Activated CD8-positive, alpha-beta memory T cell treated with anti-CD3 and anti-CD28 coated beads for 1 hour (primary cell): ENCODE data around the gene MAPKAPK2.
"Not testable (repeated sequence)": the region's sequence is repeated elsewhere in the genome, so short reads cannot be mapped to it uniquely, and the experiment has no call there.

Source experiments
- DNase-seq, 2 donors: peaks; one replicate each; pipeline ENCODE4 v3.0.0-alpha.2; 2020; ENCODE audit warnings: low read depth in 1 of 2; ENCODE audit errors: extremely low read depth in 1 of 2

MAPKAPK2 gene

DNA sequence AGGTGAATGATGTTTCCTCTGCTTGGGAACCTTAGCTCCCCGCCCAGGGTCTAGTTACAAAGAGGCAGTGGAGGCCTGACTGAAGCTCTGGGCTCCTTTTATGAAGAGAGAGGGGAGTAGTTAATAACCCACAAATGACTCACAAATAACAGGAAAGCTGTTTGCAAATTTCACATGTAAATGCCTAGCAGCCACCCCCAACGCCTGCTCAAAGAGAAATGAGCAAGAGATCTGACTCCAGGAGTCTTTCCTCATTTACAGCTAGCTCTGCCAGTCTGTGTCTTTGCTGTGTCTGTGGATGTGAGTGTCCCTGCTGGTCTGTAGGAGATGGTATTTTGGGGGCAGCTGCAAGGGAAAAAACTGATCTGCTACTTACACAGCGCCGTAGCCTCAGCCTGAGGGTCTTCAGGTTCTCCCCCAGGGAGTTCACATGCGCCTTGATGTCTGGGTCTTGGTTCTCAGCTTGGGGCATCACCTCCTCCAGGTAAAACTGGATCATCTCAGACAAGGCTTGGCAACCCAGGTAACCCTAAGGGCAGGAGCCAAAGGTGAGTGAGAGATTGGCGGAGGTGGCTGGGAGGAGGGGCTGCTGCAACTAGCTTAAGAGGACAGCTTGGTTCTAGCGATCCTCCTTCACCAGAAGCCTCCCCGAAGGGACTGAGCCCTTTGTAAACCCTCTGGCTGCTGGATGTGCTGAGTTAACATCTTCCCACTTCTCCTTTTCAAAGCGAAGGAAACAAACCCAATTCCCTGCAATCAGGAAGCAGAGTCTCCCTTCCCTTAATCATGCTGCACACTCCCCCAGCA lies 86.0 kb downstream of the MAPKAPK2 start, which contains the start of gene IL19:
Gene IL19 (plus strand): TSS at position 243 of the 807 bp plus-strand sequence. CDS start 65,890 bp downstream, outside the sequence.
- no peak for DNase-seq

DNA sequence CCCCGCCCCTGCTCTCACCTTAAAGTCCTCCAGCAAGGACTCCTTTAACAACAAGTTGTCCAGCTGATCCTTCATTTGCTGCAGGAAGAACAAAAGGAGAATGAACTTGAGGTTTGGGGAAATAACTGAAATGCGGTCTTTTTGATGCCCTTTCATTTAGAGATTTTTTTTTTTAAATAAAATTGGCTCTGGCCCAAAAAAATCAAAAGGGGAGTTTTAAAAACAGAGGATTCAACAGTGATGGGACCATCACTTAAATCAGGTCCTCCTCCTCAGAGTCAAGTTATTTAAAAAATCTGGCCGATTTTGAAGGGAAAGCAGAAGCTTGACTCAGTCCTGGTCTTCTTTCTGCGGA lies 86.6 kb downstream of the MAPKAPK2 start:
- no peak for DNase-seq

DNA sequence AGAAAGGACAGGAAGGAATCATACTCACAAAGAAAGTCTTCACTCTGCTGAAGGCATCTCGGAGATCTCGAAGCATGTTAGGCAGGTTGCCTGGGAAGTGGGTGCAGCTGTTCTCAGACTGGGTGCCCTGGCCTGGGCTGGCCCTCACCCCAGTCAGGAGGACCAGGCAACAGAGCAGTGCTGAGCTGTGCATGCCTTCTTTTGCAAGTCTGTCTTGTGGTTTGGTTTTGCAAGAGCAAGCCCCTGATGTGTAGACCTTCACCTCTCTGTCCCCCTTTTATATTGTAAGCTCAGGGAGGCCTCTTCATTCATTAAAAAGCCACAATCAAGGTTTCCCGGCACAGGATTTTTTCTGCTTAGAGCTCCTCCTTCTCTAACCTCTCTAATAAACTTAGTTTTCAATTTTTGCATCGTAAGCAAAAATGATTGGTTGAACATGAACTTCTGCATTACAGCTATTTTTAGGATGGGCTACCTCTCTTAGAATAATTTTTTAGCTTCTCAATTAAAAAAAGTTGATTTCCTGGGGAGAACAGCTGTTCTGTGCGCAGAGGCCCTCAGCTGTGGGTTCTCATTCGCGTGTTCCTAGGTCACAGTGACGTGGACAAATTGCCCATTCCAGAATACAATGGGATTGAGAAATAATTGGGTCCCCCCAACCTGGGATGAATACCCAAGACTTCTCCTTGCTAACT lies 87.7 kb downstream of the MAPKAPK2 start, which contains the start of gene IL10:
Gene IL10 (minus strand): TSS at position 252 of the 695 bp plus-strand sequence. CDS start 59 bp downstream, at position 193.
- DNase-seq, result no peak

DNA sequence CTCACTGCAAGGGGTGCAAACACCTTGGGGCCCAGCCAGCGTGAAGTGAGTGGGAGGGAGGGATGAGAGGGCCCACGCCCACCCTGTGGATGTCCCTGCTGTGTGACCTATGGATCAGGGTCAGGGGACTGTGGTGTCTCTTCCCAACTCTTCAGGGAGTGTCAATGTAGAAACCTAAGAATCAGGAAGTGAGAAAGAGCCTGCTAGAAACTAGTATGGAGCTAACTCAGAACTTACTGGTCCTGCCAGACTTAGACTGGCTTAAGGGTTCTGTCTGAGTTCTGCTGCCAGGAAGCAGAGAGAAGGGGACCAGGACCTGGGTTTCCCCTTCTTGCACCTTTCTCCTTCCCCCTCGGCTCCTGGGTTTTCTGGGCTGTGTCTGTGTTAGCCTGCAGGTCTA lies 89.4 kb downstream of the MAPKAPK2 start:
- DNase-seq, result no peak

DNA sequence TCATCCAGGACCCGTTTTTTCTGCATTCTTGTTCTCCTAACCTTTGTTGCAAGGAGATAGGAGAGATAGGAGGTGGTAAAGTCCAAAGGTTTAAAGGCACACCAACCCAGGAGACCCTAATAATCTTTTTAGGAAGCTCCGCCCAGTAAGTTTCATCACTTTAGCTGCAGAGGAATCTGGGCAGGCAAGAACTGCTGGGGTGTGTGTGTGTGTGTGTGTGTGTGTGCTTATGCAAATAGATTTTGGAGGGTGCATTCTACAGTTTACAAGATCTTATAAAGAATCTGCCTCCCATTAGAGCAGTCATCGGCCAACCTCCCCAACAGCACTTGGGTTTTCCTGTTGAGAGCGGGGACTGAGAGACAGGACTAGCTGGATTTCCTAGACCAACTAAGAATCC lies 91.5 kb downstream of the MAPKAPK2 start:
- DNase-seq, result no peak

DNA sequence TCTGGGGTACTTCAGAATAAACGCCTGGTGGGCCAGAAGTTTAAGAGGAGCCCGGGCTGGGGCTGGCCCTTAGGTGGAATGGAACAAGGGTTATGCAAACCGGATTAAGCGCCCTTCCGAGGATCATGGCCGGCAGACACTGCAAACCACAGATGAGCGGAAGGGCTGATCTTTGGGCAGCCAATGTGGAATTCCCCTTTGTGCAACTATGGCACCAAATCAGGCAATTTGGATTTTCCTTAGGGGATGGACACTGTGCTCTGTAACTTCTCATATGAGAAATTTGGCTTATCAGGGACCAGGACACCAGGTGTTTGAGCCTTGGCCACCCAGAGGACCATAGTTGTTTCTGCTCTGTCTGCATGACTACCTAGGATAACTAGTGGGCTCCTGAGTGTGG lies 93.3 kb downstream of the MAPKAPK2 start:
- no peak for DNase-seq

DNA sequence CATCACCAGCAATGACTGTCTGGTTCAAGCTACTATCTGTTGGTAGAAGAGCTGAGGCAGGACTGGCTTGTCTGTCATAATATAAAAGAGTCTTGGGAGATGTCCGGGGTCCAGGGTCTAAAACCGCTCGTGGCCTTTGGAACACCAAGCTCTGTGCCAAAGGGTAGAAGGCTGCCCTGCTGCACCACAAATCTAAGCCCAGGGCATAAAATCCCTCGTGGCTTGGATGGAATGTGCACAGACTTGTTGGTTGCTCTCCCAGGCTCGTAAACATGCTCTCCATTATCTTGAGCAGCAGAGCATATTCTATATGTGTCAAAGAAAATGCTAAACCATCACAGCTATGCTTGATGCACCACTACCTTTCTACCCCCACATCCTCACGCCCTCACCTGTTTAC lies 94.2 kb downstream of the MAPKAPK2 start:
- not testable (repeated sequence) for DNase-seq

DNA sequence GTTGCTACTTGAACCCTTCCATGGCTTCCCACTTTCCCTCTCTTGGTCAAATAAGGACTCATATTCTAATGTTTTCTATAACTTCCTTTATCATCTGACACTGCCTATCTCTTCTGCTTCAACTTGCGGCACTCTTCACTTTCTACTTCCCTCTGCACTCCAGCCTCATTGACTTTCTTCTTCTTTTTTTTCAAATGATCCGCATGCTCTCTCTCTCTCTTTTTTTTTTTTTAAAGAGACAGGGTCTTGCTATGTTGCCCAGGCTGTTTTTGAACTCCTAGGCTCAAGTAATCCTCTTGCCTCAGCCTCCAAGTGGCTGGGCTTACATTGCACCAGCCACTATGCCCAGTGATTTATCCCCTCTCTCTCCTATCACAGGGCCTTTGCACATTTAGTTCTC lies 94.9 kb downstream of the MAPKAPK2 start:
- no peak for DNase-seq

DNA sequence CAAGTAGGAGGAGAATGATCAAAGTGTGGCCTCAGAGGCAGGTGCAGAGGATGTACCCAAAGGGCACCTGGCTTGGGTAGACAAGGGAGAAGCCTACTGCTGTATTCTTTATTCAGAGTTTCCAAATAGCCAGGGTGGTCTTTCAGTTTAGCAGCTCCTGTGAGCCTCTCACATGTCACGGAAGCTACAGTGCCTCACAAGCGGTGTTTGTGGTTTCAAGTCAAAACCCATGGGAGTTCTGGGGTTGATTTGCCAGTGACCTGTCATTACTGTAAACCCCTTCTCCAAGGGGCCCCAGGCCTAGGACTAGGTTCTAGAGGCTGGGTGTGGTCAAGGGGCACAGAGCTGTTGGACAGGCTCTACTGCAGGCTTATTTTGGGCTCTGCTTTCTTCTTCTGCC lies 97.7 kb downstream of the MAPKAPK2 start:
- no peak for DNase-seq

DNA sequence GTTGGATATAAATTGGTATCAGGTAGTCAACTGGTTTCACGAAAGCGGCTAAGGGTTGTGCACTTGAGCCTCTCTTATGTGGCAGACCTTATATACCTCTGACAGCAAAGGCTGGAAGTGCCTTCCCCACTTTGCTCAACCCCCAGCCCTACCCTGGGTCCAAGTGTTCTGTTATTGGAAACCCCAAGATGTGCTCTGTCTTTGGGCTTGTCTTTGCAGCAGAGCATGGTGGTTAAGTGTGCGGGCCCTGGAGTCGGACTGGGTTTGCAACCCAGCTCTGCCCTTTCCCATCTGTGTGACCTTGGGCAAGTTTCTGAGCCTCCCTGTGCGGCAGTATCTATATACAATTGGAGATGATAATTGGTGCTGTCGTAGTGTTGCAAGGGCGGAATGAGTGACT lies 98.8 kb downstream of the MAPKAPK2 start:
- no peak for DNase-seq
